HG03159 (cell line): ENCODE results near the gene LRRTM4.

Experiments
- ATAC-seq: cut with Tn5 transposase; IDR thresholded peaks from one replicate; pipeline ENCODE4 v1.9.1; 2021; ENCODE audit warnings: mild to moderate bottlenecking, moderate library complexity; ENCODE audit not compliant: unreplicated experiment

LRRTM4 gene

DNA sequence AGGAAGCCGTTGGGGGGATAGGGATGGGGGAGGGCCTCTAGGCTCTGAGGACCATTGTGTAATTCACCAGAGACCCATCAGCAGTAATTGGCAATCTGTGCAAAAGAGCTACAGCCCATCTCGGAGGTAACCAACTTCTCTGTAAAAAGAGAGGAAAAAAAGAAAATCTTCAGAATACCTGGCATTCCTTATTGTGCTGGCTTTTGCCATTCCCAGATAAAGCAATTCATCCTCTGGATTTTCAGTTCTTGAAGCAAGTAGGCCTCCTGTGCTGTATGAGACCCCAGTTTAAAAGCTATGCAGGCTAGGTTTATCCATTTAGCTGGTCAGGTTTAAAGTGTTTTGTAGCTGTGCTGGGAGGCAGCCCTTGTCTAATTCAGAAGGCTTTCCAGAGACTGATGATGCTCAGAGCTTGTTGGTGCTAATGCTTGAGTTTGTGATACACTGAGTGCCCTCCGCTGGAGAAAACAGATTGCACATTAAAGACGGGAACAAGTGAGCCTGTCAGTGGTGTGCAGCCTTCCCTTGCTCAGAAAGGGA, at the start of gene LRRTM4:
TSS of gene LRRTM4 (minus strand) at position 446 of the 540 bp plus-strand sequence.
- no peak for ATAC-seq

DNA sequence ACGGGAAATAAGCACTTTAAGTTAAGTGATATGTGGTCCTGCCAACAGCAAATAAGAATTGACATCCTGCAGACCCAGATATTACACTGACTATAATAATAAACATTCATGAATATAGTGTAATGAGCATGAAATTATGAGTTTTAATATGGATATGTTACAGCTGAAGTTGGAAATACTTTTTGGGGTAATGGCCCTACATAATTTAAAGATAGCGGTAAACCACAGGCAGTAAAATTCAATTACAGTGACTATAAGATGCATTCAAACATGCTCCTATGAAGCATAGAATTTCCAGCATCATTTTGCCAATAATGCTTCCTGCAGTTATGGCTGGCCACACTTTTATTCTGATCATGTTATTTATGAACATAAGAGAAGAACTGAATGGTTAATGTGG, 49.4 kb upstream of the LRRTM4 start:
- ATAC-seq = no peak

DNA sequence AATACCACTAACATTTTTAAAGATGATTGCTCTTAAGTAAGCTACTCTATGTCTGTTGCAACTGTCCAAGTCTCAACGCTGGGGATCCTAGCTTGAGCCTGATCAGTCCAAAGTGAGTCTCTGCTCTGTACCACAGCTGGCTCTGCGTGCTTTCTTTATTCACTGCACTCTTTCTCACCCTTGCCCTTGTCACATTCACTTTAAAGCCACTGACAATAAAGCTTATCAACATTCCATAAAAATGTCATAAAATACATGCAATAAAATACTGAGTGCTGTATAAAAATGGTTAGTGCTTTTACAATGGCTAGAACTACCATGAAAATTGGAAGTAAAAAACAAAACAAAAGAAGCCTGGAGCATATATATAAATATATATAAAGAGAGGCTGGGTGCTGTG, 45.5 kb upstream of the LRRTM4 start:
- ATAC-seq = no peak

DNA sequence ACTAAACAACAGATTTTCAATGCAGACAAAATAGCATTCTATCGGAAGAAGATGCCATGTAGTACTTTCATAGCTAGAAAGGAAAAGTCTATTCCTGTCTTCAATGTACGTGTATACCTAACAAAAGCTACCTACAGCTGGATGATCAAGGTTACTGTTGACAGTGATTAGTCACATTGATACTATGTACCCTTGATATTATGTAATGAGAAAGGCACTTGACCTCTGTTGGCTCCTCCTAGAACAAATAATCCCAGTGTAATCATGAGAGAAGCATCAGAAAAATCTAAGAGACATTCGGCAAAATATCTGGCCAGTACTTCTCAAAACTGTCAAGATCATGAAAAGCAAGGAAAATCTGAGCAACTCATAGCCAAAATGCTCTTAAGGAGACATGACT, 44.4 kb upstream of the LRRTM4 start:
- no peak for ATAC-seq

DNA sequence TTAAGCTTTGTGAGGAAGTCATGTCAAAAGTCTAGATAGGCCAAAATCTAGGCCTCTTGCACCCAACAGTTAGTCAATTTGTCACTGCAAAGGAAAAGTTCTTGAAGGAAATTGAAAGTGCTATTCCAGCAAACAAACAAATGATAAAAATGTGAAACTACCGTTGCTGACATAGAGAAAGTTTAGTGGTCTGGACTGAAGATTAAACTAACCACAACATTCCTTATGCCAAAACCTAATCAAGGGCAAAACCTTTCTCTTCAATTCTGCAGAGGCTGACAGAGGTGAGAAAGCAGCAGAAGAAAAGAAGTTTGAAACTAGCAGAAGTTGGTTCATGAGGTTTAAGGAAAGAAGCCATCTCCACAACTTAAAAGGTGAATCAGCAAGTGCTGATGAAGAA, 44.0 kb upstream of the LRRTM4 start:
- ATAC-seq = no peak

DNA sequence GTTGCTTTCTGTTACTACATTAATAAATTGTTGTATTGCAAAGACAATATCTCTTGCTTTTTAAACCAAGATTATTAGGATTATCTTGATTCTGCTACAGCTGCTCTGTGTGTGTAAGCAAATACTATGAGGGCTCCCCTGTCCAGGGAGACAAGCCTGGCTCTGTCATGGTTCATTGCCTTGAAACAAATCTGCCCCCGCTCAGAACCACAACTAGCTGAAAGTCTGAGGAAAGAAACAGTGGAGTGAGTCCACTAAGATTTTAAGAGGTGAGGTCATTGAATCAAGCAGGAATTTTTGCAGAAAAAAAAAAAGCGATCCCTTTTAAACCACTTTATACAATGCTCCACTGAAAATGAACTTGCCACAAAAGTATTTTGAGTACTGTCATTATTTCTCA, 30.8 kb upstream of the LRRTM4 start:
- no peak for ATAC-seq

DNA sequence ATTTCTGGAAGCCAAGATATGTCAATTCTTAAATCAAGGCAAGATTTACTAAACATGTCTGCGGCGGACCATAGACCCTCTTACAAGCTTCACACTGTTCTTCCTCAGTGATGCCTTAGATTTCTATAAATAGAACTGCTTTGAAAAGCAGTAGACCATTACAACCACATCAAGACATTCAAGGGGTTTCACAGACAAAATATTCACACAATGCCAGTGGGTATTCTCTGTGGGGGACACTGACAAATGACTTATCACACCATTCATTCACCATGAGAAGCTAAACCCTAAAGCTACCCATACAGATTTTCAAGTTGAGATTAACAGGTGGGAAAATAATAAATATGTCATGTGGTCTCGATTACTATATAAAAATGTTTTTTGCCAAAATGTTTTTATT, 15.9 kb upstream of the LRRTM4 start:
- no peak for ATAC-seq

DNA sequence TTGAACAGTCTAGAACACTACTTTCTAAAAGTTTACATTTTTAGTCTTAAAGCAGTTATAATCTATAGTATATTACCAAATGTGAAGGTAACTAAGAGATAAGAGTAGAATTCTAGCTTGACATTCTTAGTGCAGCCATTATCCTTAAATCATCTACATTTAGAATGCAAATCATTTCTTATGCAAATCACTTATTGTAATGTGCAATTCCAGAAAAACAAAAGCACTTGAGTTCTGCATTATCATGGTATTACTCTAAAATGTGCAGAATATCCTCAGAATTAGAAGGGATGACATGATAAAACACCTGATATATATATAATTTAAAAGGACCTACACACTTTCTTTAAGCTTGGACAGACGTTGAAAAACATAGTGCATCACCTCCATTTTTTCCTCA, 712 bp upstream of the LRRTM4 start:
- ATAC-seq = no peak

DNA sequence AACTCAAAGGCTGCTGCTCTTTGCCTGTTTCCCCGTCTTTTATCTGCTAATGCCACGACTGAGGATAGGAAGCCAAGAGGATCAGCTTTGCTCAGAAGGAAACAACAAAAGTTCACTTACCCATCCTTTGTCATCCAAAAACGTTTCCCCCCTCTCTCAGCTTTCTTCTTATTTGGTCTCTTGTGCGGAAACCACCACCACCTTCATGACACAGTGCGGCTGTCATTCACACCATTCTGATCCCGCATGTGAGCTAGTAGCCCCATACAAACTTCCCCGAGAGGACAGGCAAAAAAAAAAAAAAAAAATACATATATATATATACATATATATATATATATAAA, 656 bp downstream of the LRRTM4 start:
- no peak for ATAC-seq

DNA sequence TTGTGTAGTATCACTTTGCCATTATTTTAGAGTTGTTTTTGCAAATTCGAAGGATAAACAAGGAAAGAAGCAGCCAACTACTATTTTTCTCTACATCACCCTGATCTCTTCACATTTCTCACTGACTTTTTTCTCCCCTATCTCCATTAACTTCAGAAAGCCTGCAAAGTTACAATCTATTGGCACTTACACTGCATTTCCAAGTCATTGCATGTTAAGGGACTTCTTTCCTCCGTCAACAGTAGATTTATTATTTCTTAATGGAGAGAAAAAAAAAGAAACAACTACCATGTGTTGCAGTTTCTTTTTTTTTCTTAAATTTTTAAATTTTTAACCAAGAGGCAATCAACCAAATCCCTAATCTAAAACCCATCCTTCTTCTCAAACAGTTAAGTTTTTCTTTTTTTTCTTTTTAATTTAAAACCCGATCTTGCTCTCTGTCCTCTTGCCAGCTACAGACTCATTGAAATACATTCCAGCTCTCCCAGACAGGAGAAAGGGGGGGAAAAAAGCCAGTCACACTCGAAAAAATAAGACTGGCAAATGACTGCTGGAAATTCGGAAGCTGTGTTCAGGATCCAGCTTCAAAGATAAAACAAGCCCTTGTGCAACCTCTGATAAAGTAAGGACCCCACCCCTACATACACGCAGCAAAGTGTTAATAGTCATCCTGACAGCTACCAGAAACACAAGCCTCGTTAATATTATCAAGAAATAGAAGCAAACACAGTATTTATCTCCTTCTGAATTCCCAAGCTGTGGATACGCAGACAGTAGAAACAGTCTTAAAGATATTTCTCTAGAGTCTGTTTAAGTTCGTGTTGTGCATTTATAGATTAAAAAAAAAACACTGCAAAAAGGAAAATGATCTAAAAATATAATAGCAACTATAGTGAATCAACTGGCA, 1.3 kb downstream of the LRRTM4 start:
- no peak for ATAC-seq

DNA sequence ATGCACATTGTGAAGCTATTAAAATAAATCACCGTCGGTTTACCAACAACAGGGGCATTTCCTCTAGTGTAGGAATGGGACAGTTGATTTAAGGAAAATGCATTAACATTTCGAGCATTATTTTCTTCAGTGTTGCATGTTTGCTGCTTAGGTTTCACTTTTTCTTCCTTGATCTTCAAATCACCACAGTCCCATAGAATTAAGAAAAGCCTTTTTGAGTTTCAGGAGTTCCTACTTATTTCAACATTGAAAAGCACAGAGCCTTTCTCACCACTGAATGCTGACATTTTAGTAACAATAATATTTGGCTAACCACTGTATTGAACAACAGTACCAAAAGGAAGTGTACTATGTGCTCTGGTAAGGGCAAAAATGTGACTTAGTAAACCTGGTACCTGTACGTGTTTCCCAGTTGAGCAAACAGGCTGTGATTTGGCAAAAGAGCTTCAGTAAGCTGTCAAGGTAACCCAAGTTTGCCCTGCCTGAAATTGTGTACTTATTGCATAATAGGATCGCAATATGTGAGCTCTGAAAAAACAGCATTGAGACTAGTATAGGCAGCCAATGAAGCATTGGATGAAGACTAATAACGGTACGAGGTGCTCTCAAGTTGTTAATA, 2.2 kb downstream of the LRRTM4 start:
- no peak for ATAC-seq

DNA sequence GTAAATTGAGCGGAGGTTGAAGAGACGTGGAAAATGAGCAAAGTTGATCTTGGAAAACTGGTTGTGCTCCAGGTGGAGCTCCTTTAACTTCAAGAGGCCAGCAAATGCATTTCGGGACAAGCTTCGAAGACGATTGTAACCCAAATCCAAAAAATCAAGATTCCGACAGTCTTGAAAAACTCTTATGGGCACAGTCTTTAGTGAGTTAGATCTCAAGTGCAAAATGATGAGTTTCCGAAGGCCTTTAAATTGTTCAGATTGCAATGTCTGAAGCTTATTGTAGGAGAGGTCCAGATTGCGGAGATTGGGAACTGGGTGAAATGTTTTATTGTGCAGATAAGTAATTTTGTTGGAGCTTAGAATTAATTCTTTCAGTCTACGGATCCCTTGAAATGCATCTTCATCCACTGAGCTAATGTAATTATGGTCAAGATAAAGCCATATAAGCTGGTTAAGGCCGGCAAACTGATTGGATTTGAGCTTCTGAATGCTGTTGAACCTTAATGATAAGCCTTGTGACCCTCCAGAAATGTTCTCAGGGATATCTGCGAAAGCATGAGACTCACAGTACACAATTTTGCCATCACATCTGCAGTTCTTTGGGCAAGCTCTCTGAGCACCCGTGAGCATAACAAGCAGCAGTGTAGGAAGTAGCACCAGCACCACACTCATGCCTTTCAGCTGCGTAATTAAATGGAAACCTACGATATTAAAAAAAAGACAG, 2.9 kb downstream of the LRRTM4 start:
- ATAC-seq = no peak

DNA sequence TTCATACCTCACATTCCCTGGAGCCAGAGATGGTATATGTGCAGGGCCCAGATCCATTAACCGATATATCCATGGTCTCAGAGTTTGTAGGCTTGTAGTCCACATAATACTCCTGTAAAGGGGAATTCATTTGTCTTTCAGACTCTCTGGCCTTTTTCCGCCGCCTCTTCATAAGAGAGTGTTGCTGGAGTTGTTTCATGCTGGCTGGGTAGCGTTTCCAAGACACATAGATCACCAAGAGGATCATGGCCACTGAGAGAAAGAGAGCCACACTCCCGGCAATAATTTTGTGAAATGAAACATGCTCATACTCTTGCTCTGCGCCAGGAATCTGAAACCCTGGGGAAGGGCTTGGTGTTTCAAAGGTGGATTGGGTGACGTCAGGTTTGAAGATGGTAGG, 3.9 kb downstream of the LRRTM4 start:
- no peak for ATAC-seq

DNA sequence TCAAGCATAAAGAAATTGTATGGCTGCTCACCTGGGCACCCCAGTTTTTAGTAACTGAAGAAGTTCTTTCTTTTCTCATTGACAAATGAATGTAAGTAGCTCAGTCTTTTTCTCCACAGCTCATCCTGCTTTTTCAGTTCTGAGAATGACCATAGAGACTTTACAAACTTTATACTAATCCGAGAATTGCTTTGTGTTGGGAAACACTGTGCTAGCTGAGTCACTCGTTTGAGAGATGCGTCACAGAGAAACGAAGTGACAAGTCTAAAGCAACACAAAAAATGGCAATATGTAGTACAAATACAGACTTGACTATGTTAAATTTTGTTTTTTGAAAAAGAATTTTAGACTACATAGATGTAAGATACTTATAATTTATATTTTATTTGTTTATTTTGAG, 9.0 kb downstream of the LRRTM4 start:
- ATAC-seq = no peak

DNA sequence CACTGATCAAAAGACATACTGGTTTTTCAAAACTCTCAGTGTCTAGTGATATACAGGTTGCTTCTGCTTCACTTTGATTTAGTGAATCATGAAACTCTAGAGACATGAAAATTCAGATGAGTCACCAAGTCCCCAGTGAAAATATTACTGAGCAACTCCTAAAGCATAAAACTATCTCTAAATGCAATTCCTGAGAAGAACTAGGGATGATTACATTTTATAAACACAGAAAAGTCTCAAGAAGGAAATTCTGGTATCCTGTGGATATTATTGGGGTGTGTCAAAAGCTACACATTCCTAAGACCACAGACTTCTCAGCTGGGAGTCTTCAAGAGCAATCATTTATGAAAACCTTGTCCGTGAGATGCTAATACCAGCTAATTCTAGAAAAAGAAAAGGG, 9.7 kb downstream of the LRRTM4 start:
- no peak for ATAC-seq

DNA sequence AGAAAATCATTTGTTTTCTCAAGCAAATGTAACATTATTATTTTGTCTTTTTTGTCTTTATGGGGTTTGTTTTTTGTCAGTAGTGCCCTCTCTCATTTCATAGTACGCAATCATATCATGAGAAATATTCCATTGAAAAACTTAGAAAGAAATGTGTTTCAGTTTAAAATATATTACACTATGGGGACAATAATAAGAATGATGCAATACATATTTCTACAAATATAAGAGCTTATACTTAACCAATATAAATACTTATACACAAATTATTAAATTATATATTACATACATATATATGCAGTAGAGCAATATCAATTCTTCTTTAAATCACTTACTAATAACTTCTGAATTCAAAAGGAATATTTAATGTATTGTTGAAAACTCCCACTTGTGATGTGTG, 13.7 kb downstream of the LRRTM4 start:
- no peak for ATAC-seq

DNA sequence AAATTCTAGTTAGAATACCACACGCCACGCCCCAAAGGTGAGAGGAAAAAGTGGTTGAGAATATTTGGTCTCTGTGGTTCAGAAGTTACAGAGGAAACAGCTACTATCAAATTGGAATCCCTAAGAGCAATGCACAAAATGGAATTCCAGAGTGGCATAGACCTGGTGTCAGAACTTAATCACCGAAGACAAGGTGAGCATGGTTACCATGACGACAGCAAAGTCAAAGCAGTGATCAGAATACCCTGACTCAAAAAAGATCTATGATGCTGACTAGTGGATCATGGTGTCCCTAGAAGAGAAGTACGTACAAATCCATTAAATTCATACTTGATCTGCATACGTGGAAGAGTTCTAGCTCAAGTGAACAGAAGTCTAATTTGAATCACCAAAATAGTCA, 14.5 kb downstream of the LRRTM4 start:
- no peak for ATAC-seq

DNA sequence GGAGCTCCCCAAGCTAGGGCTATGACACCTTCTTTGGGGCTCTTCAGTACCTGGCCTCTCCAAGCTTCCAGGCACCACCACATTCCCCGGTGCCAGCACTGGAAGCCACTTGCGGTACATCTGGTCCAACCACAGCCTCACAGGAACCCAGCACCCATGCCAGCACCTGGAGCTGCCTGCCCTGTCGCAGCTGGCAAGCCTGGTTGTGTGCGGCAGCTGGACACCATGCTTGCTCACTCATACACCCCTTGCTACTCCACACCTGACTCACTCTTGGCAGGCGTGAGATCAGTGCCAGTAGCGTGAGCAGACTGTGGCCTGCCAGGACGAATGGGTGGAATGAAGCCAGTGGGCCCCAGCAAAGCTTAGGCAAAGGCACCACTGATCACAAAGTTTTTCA, 34.0 kb downstream of the LRRTM4 start:
- no peak for ATAC-seq

DNA sequence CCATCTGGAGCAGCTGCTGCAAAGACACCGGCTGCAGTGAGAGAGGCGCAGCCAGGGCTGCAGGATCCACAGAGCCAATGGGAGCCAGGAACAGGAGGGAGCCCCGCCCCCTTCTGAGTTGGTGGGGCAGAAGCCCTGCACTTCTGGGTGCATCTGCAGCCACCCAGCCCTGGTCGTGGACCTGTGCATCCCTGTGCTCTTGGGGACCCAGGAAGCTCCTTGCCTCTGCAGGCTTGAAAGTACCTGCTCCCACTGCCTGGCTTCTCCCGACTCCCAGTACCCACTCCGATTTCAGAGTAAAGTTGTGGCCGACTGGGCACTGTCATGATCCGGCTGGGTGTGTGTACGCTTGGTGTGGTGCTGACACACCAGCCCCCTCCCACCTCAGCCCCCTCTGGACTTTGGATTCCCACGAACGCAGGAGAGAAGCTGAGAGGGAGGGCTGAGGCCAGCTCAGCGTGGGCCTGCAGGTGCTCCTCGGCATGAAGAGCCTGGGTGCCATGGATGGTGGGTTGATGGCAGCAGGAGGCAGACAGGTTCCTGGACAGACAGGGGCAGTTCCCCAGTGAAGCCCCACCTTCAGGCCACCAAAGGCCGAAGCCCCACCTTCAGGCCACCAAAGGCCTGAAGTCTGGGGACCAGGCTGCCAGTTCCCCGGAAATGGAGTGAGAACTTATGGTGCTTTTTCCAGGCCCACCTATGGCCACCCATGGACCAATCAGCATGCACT, 34.9 kb downstream of the LRRTM4 start:
- ATAC-seq = no peak

DNA sequence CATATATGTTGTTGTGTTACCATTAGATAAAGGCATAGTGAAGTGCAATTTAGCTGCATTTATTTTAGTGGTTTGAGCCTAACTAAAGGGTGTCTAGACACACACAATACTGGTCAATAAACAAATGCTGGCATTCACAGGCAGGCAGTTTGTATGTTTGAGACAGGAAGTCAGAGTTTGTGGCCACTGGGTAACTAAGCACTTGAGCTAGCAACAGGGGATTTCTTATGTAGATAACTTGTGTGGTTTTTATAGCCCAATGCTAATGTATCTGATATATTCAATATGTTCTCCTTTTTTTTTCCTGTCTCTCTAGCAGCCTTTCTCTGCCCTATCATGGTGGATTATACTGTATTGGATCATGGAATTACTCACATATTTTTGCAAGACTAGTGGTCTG, 38.1 kb downstream of the LRRTM4 start:
- no peak for ATAC-seq

DNA sequence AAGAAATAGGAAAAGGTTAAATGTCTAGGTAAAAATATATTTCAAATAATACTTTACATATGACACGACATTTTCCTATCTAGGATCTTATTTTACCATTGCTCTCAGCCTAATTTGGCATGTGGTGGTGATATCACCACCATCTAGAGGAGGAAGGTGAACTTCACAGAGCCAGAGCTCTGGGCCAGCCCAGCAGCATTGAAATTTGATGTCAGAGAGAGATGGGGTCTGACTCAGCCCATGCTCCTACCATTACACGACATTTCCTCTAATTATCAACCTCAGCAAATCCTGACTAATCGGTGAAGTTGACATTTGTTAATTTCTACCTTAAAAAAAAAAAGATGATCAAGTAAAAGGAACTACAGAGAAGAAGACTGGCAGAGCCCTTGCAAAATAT, 42.3 kb downstream of the LRRTM4 start:
- ATAC-seq = no peak
